GM21786 (cell line): Measurements from ENCODE around the gene SIAE.

ENCODE experiments used
- ATAC-seq: cut with Tn5 transposase; IDR thresholded peaks from one replicate; pipeline ENCODE4 v1.9.1; 2021; ENCODE audit not compliant: unreplicated experiment

Gene SIAE

DNA sequence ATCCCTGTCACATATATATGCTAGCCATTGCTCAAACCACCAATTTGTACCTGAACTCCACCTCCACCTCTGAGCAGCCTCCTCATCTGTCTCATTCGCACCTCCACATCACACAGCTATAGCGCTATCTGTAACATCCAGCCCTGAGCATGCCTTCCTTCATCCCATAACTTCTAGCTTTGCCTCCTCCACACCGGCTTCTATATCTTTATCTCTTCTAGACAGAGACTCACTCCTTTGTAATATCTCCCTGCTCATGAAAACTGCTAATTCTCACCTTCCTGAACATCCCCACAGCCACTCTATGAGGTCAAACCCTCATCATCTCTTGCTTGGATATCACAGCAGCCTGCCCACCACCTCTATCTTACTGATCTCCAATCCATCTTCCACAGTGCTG lies 5.9 kb downstream of the SIAE start:
- ATAC-seq: no peak

DNA sequence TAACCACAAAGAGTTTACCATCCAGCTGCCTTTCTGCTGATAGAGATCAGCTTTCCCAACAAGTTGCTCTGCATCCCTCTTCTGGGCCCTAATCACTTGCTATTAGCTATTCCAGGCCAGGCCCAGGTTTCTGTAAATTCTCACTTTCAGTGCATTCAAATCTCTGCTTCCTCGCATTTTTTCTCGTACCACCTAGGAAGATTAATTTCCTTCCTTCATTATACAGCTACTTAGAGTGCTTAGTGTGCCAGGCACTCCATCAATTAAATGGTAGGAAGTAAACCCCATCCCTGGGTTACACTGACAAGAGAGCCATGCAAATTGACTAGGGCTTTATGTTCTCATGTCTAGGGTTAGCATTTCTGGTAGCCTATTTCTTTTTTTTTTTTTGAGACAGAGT lies 9.7 kb downstream of the SIAE start:
- no peak for ATAC-seq

DNA sequence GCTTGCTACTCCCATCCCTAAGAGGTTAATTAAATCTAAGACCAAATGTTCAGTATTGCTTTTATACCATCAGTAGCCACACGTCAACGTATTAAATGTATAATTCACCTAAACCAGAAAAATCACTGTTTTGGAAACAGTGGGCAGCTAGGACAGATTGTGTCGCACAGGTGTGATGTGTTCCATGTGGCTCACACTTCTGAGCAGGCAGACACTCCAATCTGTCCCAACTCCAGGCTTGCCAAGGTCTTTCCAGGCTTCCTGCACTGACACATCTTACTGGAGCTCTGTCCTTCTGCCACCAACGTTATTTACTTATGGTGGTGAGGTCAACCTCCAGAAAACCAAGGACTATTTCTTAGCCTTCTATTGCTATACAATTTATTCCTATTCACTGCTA lies 11.4 kb downstream of the SIAE start:
- ATAC-seq: no peak

DNA sequence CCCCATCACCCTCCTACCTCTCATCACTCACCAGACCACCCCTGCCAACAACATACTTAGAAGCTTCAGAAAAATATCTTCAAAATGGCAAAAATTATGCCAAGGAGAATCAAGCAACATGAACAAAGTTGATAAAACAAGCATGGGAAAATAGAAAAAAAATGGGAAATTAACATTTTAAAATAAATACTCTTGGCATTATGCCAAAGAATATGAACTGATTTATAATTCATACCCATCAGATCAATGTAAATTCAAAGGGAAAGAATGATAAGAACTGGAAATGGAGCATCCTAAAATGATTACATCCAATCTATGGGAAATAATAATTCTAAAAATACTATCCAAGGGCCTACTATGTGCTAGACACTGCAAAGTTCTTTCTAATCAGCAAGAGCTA lies 12.0 kb downstream of the SIAE start:
- ATAC-seq: no peak

DNA sequence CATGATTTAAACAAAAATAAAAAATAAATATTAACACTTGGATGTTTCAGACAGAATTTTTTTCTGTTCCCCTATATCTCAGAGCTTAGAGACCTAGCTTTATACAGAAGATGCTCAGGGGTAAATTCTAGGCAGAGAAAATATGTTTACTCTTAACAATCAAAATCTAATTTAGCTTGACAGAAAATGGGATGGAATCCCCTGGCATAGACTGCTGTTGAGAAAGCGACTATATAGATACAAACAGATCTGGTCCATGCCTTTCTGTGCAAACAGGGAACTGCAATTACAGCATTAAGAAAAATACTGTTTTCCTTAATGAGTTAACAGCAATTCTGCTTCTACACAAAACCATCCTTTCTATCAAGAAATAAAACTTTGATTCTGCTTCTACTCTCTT lies 14.6 kb downstream of the SIAE start:
- ATAC-seq: no peak

DNA sequence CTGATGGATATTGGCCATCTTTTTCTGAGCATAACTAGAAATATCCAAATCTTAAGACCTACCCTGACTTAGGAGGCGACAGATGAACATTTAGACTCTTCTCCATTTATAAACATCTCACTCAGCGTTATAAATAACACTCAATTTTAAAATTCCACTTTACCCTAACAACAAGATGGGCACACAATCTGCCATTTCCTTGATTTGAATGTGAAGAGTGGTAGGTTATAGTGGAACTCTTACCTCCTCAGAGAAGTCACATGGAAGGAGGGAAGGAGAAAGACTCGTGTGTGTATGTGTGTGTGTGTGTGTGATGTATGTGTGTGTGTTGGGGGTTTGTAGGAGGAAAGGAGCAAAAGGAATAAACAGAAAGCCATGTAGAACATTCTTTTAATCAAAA lies 15.0 kb downstream of the SIAE start:
- no peak for ATAC-seq

DNA sequence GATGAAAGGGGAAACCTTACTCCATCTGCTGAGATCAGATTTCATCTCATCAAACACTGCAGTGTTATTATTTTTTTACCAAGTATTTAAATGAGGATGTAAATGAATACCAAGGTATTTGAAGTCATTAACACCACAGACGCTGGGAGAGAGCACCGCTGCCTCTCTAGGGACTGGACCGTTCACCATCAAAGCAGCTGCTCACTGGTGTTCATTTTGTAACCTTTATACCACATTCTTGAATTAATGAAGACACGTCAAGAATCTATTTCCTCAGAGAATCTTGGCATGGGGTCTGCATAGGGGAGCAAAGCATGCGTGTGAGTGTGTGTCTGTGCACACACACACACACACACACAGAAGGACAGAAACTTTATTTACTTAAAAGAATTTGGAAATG lies 15.6 kb downstream of the SIAE start:
- no peak for ATAC-seq

DNA sequence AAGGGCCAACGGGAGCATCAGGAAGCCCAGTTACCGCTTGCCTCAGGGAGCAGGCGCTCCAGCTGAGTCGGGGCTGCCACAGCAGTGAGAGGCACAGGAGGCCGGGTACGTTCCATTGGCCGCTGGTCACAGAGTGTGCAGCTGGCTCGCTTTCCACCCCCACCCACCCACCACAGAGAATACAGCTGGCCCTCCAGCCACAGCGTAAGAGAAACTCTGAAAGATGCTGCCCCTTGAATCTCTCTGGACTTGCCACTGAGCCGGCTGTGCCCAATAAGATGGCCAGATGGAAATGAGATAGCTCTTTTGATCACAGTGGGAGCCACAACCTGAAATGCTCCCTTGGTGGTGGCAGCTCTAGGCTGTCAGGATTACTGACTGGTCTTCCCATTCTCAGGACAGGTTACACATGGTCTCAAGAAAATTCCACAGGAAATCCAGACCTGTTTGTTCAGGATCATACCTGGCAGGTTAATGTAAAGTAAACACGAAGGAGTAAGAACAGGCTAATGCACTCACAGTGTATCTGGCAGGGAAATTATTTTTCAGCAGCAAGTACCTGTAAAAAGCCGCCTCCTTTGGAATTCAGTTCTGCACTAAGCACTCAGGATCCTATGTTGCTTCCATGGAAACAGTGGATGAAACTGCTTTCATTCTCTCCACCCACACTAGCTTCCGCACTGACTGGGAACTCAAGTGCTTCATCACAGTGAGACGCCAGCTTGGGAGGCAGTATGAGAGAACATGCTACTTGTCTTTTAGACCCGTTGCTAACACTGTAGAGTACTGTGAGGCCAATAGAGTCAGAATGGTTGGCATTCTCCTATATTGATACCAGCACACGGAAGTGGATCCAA lies 16.5 kb downstream of the SIAE start:
- no peak for ATAC-seq

DNA sequence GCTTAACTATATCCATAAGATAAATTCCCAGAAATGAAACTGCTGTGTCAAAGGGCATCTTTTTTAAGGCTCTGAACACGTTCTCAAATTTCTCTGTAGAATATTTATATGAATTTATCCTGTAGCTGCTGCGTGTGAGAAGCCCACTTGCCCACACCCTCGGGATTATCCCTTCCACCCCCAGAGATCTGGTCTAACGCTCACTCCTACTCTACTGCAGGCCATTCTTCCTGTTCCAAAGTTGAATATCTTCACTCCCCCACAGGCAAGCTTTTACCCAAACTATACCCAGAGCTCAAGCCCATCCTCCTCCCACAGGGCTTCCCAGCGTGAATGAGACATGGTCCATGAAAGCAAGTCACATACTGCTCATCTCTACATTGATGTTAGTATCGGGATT lies 24.9 kb downstream of the SIAE start:
- no peak for ATAC-seq

DNA sequence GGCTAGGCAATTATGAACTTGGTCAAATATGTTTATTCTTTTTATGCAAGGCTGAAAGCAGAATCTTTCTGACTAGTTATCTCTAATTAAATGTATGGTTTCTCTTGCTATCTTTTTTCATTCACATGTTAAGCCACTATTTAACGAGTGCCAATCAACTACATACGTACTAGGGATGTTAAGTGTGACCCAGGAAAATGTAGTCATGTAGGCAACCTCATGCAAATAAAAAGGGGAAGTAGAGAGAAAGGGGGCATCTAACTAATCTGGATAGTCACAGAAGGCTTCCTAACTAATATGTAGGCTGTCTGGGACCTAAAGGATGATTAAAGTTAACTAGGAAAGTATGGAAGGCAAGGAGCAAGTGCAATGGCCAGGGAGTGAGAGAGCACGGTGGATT lies 27.4 kb downstream of the SIAE start:
- peak; percentile 49 for ATAC-seq

DNA sequence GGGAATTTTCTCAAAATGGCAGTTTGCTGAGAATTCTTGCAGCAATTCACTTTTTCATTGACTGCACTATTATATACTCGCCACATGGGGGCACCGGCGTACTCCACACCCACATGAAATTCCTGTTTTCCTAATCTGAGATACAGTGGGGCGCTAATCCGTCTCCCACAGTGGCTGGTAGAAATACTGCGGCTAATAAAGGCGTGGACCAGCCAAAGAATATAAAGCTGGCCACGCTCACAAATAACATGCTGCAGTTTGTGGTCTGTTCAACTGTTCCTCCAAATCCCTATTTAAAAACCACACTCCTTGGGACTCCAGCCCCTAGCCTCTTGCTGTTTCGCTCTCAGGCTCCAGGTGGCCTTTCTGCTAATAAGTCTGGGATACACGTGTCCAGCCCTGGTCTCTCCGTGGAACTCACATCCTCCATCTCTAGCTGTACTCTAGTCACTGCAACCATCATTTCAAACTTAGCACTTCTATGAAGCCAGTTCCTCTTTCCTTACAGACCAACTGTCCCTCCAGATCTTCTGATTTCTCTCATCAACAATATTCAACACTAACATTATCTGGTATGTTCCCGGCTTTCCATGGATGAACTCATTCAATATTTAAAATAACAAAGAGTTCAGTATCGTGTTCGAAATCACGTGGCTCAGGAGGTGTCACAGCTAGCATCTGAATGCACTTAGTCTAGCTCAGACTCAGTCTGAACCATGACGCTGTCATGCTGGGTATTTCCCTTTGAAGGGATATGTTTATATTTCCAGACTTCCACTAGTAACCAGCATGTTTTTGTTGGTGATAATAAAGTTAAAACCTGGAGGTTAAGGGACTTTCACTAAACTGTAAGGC lies 28.9 kb downstream of the SIAE start:
- ATAC-seq: peak; percentile 76

DNA sequence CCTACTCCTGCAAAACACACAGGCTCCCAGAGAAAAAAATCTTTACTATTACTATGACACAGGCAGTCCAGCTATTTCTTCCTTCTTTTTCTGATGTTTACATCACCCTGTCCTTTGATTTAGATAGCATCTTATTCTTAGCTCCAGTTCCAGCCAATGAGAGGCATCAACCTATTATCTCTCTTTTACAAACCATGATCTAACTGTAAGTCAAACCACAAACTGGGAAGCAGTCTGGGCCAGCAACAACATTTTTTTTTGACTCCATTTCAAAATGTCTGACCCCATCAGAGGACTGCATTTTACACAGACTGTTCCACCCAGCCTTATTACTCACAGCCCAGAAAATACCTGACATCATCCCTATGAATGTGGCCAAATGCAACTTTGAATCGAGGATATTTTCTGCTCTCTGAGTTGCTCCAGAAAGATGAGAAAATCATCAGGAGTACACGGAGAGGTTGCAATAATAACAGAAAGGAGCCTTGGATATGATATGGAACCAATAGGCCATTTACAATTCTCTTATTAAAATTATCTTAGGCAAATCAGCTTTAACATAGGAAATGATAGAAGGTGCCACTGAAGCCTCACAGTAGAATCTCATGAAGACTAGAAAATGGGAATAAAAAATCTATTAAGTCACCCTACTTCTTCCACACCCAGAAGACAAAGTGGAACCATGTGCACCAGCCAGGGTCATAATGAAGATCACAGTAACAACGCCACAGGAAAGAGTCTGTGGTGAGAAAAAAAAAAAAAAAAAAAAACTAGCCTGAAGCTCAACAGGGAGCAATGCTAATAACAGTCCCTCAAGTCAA lies 29.7 kb downstream of the SIAE start:
- no peak for ATAC-seq

DNA sequence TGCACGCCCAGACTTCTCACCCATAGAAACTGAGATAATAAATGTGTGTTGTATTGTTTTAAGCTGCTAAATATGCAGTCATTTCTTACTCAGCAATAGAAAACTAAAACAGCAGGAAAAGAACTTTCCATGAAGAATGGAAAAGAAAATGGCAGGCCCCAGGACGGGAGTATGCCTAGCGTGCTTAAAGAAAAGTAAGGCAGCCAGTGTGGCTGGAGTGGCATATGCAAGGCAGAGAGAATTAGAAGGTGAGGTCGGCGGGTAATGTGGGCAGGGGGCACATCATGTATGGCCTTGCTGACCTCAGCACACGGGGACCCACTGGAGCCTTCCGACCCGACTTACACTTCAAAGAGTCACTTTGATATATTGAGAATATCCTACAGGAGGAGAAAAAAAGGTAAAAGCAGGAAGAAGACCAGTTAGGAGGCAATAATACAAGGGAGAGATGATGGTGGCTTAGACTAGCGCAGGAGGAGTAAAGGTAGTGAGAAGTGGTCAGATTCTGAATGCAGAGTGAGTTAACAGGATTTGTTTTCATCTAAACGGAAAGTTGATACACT lies 30.4 kb downstream of the SIAE start:
- ATAC-seq: no peak

DNA sequence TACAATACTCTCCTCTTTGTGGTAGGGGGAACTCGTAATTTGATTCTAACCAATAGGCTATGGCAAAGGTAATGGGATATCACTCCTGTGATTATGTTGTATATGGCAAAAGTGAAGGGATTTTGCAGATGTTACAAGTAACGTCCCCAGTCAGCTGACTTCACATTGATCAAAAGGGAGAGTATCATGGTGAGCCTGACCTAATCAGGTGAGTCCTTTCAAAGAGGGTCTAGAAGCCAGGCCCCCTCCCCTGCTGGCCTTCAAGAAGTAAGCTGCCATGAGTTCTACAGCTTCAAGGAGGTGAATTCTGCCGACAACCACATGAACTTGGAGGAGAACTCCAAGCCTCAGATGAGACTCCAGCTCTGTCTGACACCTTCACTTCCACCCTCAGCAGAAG lies 30.9 kb downstream of the SIAE start:
- no peak for ATAC-seq

DNA sequence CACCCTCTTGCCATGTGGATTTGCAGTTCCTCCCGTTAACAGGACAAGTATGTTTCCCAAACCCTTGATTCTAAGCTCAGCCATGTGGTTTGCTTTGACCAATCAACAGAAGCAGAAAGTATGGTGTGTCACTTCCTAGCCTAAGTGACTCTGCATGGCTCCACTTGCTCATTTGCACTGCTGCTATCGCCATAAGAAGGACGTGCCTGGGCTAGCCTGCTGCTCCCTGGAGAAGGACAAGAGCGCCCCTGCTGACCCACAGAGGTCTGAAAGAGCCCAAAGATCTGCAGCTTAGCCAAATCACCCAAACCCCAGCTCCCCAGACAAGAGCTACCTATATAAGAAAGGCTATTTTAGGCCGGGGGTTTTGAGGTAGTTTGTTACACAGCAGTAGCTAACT lies 32.9 kb downstream of the SIAE start:
- ATAC-seq: no peak

DNA sequence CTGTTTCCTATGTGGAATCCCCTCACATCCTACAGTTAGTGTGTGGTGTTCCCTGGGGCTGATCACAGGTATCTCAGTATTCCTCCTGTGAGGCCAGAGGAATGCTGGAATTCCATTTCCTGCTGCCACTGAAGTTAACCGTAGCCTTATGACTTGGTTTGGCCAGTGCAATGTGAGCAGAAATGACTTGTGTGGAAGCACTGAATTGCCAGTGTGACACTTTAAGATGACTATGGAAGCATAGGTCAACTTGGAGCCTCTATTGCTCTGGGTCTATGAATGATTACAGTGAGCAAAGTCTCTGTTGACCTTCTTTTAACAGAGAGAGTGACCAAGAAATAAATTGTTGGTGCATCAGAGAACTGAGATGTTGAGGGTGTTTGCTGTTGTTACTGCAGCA lies 34.4 kb downstream of the SIAE start:
- ATAC-seq: no peak

DNA sequence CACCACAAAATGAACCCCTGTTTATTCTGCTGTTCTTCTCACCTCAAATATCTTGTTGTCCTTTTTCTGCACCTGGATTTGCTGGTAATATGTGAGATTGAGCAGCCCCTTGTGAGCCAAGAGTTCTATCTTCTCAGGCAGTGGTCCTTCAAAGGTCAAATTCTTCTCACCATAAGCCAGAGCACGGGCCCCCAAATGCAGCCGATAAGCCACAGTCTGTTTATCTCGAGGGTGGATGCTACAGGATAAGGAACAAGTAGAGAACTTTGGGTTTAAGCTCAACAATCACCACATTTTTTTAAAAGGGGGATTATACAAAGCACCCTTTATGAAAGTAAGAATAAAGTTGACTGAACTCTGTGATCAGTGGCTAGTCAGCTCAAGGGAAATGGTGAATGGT lies 35.0 kb downstream of the SIAE start:
- no peak for ATAC-seq

DNA sequence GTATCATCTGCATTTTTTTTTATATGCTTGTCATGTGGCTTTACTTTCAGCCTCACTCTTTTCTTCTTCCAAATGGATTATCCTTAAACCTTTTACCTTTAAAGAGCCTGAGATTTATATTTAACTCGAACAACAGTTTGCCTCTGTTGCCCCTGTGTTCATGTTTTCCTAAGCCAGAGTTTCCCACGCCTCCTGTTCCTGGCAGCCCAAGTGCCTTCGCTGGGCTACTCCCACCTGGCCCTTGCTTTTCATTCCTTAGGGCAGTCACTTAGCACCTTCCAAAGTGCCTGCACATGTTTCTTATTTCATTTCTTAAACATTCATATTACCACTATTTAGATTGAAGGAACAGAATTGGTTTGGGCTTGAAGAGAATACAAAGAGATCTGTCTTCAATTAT lies 37.6 kb downstream of the SIAE start:
- no peak for ATAC-seq

DNA sequence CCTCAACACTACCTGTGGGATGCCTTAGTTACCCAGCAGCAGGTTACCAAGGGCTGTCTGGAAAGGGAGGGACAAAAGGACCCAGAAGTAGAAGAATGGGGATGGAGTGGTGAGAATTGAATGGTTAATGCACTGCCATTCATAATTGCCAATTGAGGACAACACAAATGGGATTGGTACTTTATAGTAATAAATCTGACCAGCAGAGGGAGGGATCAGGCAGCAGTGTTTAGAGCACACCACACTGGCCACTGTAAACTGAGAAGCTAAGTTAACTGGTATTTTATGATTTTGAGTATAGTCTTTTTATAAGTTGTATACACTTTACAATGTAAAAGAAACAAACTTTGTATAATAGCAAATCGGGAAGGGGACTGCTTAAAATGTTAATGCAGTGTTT lies 40.2 kb downstream of the SIAE start:
- ATAC-seq: no peak

DNA sequence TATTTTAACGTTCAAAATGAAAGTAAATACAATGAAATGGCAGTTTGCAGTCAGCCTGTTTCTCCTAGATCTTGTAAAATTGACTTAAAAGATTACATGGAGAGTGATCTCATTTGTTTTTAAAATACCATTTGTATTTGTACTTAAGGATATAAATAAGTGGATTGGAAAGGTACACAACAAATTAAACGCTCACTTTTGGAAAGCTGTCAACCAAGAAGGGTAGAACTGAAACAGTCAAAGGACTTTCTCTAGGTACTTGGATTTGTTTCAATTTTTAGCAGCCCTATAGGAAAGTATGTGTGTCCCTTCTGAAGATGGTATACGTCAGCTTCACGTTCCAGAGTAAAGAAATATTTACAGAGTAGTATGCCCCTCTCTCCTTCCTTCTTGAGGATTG lies 43.6 kb downstream of the SIAE start:
- ATAC-seq: no peak

DNA sequence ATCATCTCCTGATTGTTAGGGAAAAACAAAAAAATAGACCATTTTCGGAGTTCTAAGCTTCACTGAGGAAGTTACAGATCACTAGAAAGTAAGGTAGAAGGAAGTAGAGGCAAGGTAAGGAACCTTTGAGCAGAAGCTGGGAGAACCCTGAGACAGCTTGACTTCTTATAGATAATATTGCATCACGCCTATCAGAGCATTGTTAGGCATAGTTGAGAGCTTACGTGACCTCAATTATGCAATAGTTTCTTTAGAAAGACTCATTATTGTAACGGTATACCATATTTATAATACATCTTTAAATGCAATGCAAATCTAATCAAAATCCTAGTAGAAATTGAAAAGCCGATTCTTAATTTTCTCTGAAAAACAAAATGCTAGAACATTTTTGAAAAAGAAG lies 46.0 kb downstream of the SIAE start:
- ATAC-seq: no peak
